Kidney (tissue), 14 donors: ENCODE measurements around the gene PRDM16. TPM values are rescaled to one million over a fixed set of nuclear protein-coding genes. Genes with fewer than 3 reads are reported as not detected.
A peak's percentile ranks its signal among the peaks of the same experiment; 100 is the strongest.

ENCODE experiments used
- DNase-seq, 5 donors: peaks; one replicate each; pipeline ENCODE4 v3.0.0-alpha.2; 2013 to 2020
- FAIRE-seq: peaks from 2 replicates; lab custom pipeline; 2012; peaks lifted over from hg19 to GRCh38; lab: Jason Lieb, UNC
- H3K27ac ChIP-seq, 2 donors: one replicate each; pipeline ENCODE4 v1.7.0; 2013; ENCODE audit warnings: low read depth in 2 of 2, low read length in 2 of 2, inconsistent platforms in 1 of 2
- H3K27me3 ChIP-seq: one replicate; pipeline ENCODE4 v1.7.1; 2013; ENCODE audit warnings: low read length, inconsistent platforms; ENCODE audit not compliant: control insufficient read depth, insufficient read depth
- H3K36me3 ChIP-seq, 3 donors: one replicate each; pipeline versions ENCODE4 v1.7.0 to v1.7.1; 2013; ENCODE audit warnings: low read length in 3 of 3, control low read depth in 1 of 3, inconsistent platforms in 1 of 3; ENCODE audit not compliant: insufficient read depth in 3 of 3, control insufficient read depth in 2 of 3
- H3K4me1 ChIP-seq, 3 donors: one replicate each; pipeline versions ENCODE4 v1.7.0 to v1.7.1; 2013; ENCODE audit warnings: low read length in 3 of 3, inconsistent platforms in 1 of 3, low read depth in 1 of 3; ENCODE audit not compliant: control insufficient read depth in 2 of 3, insufficient read depth in 2 of 3
- H3K4me3 ChIP-seq, 3 donors: one replicate each; pipeline versions ENCODE4 v1.7.0 to v1.8.1; 2013; ENCODE audit warnings: low read length in 3 of 3, control low read depth in 1 of 3, inconsistent platforms in 1 of 3
- H3K9ac ChIP-seq, 3 donors: one replicate each; pipeline versions ENCODE4 v1.7.0 to v1.7.1; 2013; ENCODE audit warnings: low read length in 3 of 3, control low read depth in 1 of 3, inconsistent platforms in 1 of 3
- H3K9me3 ChIP-seq, 3 donors: one replicate each; pipeline versions ENCODE4 v1.7.0 to v1.7.1; 2013; ENCODE audit warnings: low read length in 3 of 3, control low read depth in 1 of 3, inconsistent platforms in 1 of 3; ENCODE audit not compliant: control insufficient read depth in 2 of 3, insufficient read depth in 1 of 3
- intact Hi-C: fragments of 100-400 bp; cut with DNase I; formaldehyde crosslinking; loops from one replicate; pipeline ENCODE4 v1.11.1; 2022
- polyA plus RNA-seq: library from polyadenylated mRNA; stranded (reverse); fragments of 350-450 nt; fragmentation: Illumina TruSeq; extraction: RNeasy Lipid Tissue Mini Kit (QIAGEN cat#74804); gene quantifications from one replicate; pipeline ENCODE4 v1.2.3, GENCODE V29; 2014; ENCODE audit warnings: low read depth, low replicate concordance; ENCODE audit not compliant: insufficient read depth
- total RNA-seq: library from RNA; stranded (reverse); fragmentation: NEBNext Ultra II Directional; extraction: Animal tissue kit (Norgen Biotek cat#: 25700); gene quantifications from one replicate; pipeline ENCODE4 v1.2.1, GENCODE V29; 2021
- TF ChIP-seq, protein P1 (sequence below): IDR thresholded peaks from 3 replicates; pipeline ENCODE4 v1.5.1; 2012; ENCODE audit warnings: mild to moderate bottlenecking, moderate library complexity, borderline replicate concordance; ENCODE audit not compliant: insufficient read depth; ENCODE audit errors: extremely low read depth
- donor health status: control.
- donor health status: control.
- donor health status: control.
- donor health status: control.
- donor health status: control.
- donor health status: DM: yes; HTN: yes; CAD: no.
- donor health status: Normal renal cell carcinoma (clear cell type).

Gene PRDM16
- total and polyA plus RNA-seq, 2 donors from 2014 or later = 3.0 to 21.9 TPM

GRCh38 chr1:3172431-3173380 is 103.7 kb downstream of the PRDM16 start:
- Histone ChIP-seq H3K9ac (no peak overlapping the region), H3K36me3 (no peaks in the 10 kb centered on the region), H3K4me3 (no peak overlapping the region), H3K27ac (peak overlapping the region; percentile 34 to 81), H3K9me3 (no peaks in the 10 kb centered on the region), H3K4me1 (peaks cover 0 to 57% (median 47%) of the 10 kb centered on the region in 3 donors), H3K27me3 (no peaks in the 10 kb centered on the region)
- FAIRE-seq (no peak), DNase-seq (no peak)
- intact Hi-C loops = no loop called here
- TF ChIP-seq, protein P1, sequence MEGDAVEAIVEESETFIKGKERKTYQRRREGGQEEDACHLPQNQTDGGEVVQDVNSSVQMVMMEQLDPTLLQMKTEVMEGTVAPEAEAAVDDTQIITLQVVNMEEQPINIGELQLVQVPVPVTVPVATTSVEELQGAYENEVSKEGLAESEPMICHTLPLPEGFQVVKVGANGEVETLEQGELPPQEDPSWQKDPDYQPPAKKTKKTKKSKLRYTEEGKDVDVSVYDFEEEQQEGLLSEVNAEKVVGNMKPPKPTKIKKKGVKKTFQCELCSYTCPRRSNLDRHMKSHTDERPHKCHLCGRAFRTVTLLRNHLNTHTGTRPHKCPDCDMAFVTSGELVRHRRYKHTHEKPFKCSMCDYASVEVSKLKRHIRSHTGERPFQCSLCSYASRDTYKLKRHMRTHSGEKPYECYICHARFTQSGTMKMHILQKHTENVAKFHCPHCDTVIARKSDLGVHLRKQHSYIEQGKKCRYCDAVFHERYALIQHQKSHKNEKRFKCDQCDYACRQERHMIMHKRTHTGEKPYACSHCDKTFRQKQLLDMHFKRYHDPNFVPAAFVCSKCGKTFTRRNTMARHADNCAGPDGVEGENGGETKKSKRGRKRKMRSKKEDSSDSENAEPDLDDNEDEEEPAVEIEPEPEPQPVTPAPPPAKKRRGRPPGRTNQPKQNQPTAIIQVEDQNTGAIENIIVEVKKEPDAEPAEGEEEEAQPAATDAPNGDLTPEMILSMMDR = no peak

- Histone ChIP-seq H3K27ac (peak overlapping the region; percentile 48 to 81), H3K9ac (peak overlapping the region in 1 of 3 donors; percentile 9), H3K36me3 (no peaks in the 10 kb centered on the region), H3K4me3 (no peak overlapping the region), H3K9me3 (no peaks in the 10 kb centered on the region), H3K27me3 (no peaks in the 10 kb centered on the region), H3K4me1 (peaks cover 0 to 57% (median 47%) of the 10 kb centered on the region in 3 donors)
- DNase-seq (no peak), FAIRE-seq (no peak)
- intact Hi-C loops = no loop called here
- TF ChIP-seq, protein P1 = no peak
Observed at GRCh38 chr1:3173381-3173980, 104.5 kb downstream of the PRDM16 start.

DNA sequence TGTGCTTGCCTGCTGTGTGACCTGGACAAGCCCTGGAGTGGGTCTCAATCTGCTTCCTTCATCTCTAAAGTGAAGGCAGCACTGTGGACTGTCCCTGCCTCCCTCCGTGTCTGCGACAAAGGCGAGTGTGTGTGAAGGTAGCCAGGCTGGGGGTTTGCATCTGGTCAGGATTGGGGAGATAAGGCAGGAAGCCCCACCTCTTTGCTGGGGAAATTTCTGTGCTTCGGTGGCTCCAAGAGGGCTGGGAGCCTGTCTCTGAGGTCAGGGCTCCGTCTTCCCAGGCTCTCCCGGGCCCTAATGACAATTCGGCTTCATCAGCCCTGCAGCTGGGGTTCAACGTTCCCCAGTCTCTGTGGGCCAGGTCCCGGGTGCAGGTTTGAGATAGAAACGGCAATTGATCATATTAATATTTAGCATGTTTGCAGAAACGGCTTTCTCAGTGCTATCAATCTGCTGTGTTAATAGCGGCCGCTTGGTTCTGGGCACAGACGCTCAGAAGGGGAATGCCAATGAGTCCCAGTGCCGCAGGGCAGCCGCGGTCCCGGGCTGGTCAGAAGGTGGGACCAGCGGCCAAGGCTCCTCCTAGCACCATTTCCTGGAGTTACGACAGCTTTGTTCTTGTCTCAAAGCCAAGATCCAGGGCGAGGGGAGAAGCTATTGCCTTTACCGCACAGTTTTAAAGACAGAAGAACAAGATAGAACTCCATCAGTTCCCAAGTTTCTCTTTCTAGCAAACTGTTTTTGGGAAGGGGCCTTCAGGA is 105.7 kb downstream of the PRDM16 start:
- Histone ChIP-seq H3K4me1 (peaks cover 0 to 50% (median 42%) of the 10 kb centered on the region in 3 donors), H3K36me3 (no peaks in the 10 kb centered on the region), H3K27me3 (no peaks in the 10 kb centered on the region), H3K9me3 (no peaks in the 10 kb centered on the region), H3K4me3 (peak overlapping the region in 1 of 3 donors; percentile 15), H3K9ac (peak overlapping the region in 2 of 3 donors; percentile 9 to 32), H3K27ac (peak overlapping the region; percentile 48 to 81)
- intact Hi-C loops = no loop called here
- TF ChIP-seq, protein P1 = no peak
- peak in 2 of 5 donors; percentile 77 to 89 for DNase-seq
- no peak for FAIRE-seq
